ENCODE results near the gene CAMK4.

- TF ChIP-seq CTCF (conservative IDR thresholded peaks at IDR 0.05 in 1 of 2, IDR thresholded peaks at IDR 0.05 in 1 of 2; ENCODE audit: extremely low read depth in 1 of 2, insufficient read depth in 1 of 2, low read depth in 1 of 2, low read length in 2 of 2): no peak
- TF ChIP-seq EZH2 (IDR thresholded peaks at IDR 0.05; ENCODE audit: borderline replicate concordance, low read length): no peak
Observed at GRCh38 chr5:111366388-111366787, 142.2 kb downstream of the CAMK4 start.
